HepG2 (cell line): ENCODE results near the gene SNRPD2. TPM values are rescaled to one million over a fixed set of nuclear protein-coding genes. Genes with fewer than 3 reads are reported as not detected.

ENCODE experiments used
- BHLHE40 ChIP-seq: IDR thresholded peaks from 2 replicates; pipeline ENCODE4 v1.6.1; 2011; ENCODE audit warnings: low read length, improper control_type of control experiment
- CAMTA2 ChIP-seq: sonication (generic); formaldehyde crosslinking; IDR thresholded peaks from 2 replicates; pipeline ENCODE4 v1.4.0; 2020; ENCODE audit warnings: mild to moderate bottlenecking, missing genetic modification reagents, borderline replicate concordance
- CEBPB ChIP-seq: IDR thresholded peaks from 2 replicates; pipeline ENCODE4 v1.6.1; 2011; ENCODE audit warnings: low read depth, low read length, improper control_type of control experiment, borderline replicate concordance
- GATA4 ChIP-seq: sonication (generic); IDR thresholded peaks from 2 replicates; pipeline ENCODE4 v1.6.1; 2016; ENCODE audit warnings: antibody characterized with exemption, low read depth, borderline replicate concordance
- JUN ChIP-seq: sonication (generic); formaldehyde crosslinking; IDR thresholded peaks from 2 replicates; pipeline ENCODE4 v1.4.0; 2020; ENCODE audit warnings: mild to moderate bottlenecking, missing genetic modification reagents
- MAFG ChIP-seq: sonication (generic); formaldehyde crosslinking; IDR thresholded peaks from 2 replicates; pipeline ENCODE4 v1.5.1; 2020; ENCODE audit warnings: mild to moderate bottlenecking, missing genetic modification reagents
- MYNN ChIP-seq: sonication (generic); formaldehyde crosslinking; IDR thresholded peaks from 2 replicates; pipeline ENCODE4 v1.4.0; 2020; ENCODE audit warnings: mild to moderate bottlenecking, low read depth, missing genetic modification reagents
- PCBP1 ChIP-seq: fragments of 200-400 bp; formaldehyde crosslinking; IDR thresholded peaks from 2 replicates; pipeline ENCODE4 v1.6.1; 2017; ENCODE audit warnings: mild to moderate bottlenecking, low read depth, low read length, borderline replicate concordance
- SATB2 ChIP-seq: sonication (generic); formaldehyde crosslinking; IDR thresholded peaks from 2 replicates; pipeline ENCODE4 v1.5.0; 2020; ENCODE audit warnings: missing genetic modification reagents
- ZBTB3 ChIP-seq: sonication (generic); formaldehyde crosslinking; IDR thresholded peaks from 2 replicates; pipeline ENCODE4 v1.4.0; 2020; ENCODE audit warnings: low read depth, mild to moderate bottlenecking, moderate library complexity, missing genetic modification reagents, borderline replicate concordance
- ZNF326 ChIP-seq: sonication (generic); formaldehyde crosslinking; IDR thresholded peaks from 2 replicates; pipeline ENCODE4 v1.4.0; 2020; ENCODE audit warnings: missing genetic modification reagents, borderline replicate concordance
- ZNF331 ChIP-seq: sonication (generic); formaldehyde crosslinking; IDR thresholded peaks from 2 replicates; pipeline ENCODE4 v1.4.0; 2020; ENCODE audit warnings: missing genetic modification reagents
- polyA plus RNA-seq, 8 experiments: library from polyadenylated mRNA; depleted of rRNA in 3 of 8; stranded (reverse) in 7 of 8; unstranded in 1 of 8; fragments of >200 nt; fragmentation: Illumina TruSeq in 4 of 8; extraction: Trizol in 4 of 8; gene quantifications; 2 replicates each; pipeline versions ENCODE4 v1.2.1 to v1.2.3, GENCODE V29; 2011 to 2016; ENCODE audit warnings: low read depth in 4 of 8, missing spikeins in 1 of 8, mixed read lengths in 1 of 8; ENCODE audit not compliant: insufficient read depth in 1 of 8
- total RNA-seq, 5 experiments: library from RNA; depleted of rRNA; stranded (reverse); fragments of >200 nt; fragmentation: Illumina TruSeq; extraction: Trizol; gene quantifications; 2 replicates each; pipeline ENCODE4 v1.2.3, GENCODE V29; 2016; ENCODE audit warnings: low read depth in 1 of 5
- TF ChIP-seq, protein P1 (sequence below): sonication (generic); formaldehyde crosslinking; conservative IDR thresholded peaks from 2 replicates; pipeline ENCODE4 v1.4.0; 2020; ENCODE audit warnings: mild to moderate bottlenecking, missing genetic modification reagents, moderate library complexity
- TF ChIP-seq, protein P2 (sequence below): sonication (generic); formaldehyde crosslinking; IDR thresholded peaks from 2 replicates; pipeline ENCODE4 v1.4.0; 2020; ENCODE audit warnings: missing genetic modification reagents, borderline replicate concordance
- TF ChIP-seq, protein P3 (sequence below): IDR thresholded peaks from 2 replicates; pipeline ENCODE4 v1.6.1; 2016; ENCODE audit warnings: low read depth, control low read depth
- TF ChIP-seq, protein P4 (sequence below): sonication (generic); formaldehyde crosslinking; IDR thresholded peaks from 2 replicates; pipeline ENCODE4 v1.8.1; 2023; ENCODE audit warnings: mild to moderate bottlenecking, missing genetic modification reagents

Gene SNRPD2
- total and polyA plus RNA-seq, 2 of the 13 experiments (the other 11 are each of a cell fraction or from before 2014, with no cell fraction given) = 299 to 485 TPM

DNA sequence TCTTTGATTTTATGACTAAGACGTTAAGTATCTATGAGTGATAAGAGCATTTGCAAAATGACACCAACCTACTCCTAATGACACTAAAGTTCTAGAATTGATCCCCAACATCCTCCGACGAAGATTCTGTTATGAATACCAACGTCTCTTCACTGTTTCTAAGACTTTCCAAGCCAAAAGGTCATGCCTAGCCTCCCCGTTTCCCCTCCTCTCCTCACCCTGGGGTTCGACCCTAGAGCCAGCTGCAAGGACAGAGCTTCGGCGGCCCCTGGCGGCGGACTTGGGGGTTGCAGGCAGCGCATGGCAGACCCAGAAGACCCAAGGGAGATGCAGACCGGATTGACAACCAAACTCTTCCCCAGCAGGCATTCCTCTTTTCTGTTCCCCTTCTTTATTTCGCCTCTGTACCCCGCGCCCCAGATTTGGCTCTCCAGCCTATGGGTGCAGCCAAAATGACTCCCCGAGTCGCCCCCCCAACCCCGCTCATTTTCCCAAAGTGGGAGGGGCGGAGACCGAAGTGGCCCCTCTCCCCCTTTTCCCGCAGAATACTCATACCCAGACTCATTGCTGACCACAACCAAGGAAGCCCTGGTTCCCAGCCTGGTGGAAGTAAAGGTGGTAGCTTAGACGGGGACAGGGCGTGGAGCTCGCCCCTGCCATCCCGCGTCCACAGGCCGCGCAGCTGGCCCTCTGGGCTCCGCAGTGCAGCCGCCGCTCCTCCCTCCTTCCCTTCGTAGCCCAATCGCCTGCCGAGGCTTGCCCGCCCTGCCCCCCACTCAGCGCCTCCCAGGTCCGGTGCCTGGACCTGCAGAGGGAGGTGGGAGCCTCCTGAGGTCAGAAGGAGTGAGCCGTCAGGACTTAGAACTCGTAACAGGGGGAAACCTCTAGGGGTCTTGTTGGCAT lies 48.5 kb downstream of the SNRPD2 start (continued):
- TF ChIP-seq, protein P1, sequence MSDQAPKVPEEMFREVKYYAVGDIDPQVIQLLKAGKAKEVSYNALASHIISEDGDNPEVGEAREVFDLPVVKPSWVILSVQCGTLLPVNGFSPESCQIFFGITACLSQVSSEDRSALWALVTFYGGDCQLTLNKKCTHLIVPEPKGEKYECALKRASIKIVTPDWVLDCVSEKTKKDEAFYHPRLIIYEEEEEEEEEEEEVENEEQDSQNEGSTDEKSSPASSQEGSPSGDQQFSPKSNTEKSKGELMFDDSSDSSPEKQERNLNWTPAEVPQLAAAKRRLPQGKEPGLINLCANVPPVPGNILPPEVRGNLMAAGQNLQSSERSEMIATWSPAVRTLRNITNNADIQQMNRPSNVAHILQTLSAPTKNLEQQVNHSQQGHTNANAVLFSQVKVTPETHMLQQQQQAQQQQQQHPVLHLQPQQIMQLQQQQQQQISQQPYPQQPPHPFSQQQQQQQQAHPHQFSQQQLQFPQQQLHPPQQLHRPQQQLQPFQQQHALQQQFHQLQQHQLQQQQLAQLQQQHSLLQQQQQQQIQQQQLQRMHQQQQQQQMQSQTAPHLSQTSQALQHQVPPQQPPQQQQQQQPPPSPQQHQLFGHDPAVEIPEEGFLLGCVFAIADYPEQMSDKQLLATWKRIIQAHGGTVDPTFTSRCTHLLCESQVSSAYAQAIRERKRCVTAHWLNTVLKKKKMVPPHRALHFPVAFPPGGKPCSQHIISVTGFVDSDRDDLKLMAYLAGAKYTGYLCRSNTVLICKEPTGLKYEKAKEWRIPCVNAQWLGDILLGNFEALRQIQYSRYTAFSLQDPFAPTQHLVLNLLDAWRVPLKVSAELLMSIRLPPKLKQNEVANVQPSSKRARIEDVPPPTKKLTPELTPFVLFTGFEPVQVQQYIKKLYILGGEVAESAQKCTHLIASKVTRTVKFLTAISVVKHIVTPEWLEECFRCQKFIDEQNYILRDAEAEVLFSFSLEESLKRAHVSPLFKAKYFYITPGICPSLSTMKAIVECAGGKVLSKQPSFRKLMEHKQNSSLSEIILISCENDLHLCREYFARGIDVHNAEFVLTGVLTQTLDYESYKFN (CRISPR knock-in tag) = no peak
- TF ChIP-seq CEBPB = no peak
- TF ChIP-seq BHLHE40 = 0 out of 2 replicates have a peak, but pooled peaks have one; percentile 31
- no peak for TF ChIP-seq MYNN (CRISPR knock-in tag)
- TF ChIP-seq SATB2 = no peak
- TF ChIP-seq MAFG (CRISPR knock-in tag) = no peak
- TF ChIP-seq ZNF331 (CRISPR knock-in tag) = no peak
- TF ChIP-seq PCBP1 = no peak
- TF ChIP-seq JUN (CRISPR knock-in tag) = no peak
- TF ChIP-seq, protein P2, sequence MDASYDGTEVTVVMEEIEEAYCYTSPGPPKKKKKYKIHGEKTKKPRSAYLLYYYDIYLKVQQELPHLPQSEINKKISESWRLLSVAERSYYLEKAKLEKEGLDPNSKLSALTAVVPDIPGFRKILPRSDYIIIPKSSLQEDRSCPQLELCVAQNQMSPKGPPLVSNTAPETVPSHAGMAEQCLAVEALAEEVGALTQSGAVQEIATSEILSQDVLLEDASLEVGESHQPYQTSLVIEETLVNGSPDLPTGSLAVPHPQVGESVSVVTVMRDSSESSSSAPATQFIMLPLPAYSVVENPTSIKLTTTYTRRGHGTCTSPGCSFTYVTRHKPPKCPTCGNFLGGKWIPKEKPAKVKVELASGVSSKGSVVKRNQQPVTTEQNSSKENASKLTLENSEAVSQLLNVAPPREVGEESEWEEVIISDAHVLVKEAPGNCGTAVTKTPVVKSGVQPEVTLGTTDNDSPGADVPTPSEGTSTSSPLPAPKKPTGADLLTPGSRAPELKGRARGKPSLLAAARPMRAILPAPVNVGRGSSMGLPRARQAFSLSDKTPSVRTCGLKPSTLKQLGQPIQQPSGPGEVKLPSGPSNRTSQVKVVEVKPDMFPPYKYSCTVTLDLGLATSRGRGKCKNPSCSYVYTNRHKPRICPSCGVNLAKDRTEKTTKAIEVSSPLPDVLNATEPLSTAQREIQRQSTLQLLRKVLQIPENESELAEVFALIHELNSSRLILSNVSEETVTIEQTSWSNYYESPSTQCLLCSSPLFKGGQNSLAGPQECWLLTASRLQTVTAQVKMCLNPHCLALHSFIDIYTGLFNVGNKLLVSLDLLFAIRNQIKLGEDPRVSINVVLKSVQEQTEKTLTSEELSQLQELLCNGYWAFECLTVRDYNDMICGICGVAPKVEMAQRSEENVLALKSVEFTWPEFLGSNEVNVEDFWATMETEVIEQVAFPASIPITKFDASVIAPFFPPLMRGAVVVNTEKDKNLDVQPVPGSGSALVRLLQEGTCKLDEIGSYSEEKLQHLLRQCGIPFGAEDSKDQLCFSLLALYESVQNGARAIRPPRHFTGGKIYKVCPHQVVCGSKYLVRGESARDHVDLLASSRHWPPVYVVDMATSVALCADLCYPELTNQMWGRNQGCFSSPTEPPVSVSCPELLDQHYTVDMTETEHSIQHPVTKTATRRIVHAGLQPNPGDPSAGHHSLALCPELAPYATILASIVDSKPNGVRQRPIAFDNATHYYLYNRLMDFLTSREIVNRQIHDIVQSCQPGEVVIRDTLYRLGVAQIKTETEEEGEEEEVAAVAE (CRISPR knock-in tag) = no peak
- TF ChIP-seq ZNF326 (CRISPR knock-in tag) = no peak
- TF ChIP-seq, protein P3, sequence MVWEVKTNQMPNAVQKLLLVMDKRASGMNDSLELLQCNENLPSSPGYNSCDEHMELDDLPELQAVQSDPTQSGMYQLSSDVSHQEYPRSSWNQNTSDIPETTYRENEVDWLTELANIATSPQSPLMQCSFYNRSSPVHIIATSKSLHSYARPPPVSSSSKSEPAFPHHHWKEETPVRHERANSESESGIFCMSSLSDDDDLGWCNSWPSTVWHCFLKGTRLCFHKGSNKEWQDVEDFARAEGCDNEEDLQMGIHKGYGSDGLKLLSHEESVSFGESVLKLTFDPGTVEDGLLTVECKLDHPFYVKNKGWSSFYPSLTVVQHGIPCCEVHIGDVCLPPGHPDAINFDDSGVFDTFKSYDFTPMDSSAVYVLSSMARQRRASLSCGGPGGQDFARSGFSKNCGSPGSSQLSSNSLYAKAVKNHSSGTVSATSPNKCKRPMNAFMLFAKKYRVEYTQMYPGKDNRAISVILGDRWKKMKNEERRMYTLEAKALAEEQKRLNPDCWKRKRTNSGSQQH (CRISPR knock-in tag) = no peak
- no peak for TF ChIP-seq ZBTB3 (CRISPR knock-in tag)
- TF ChIP-seq, protein P4, sequence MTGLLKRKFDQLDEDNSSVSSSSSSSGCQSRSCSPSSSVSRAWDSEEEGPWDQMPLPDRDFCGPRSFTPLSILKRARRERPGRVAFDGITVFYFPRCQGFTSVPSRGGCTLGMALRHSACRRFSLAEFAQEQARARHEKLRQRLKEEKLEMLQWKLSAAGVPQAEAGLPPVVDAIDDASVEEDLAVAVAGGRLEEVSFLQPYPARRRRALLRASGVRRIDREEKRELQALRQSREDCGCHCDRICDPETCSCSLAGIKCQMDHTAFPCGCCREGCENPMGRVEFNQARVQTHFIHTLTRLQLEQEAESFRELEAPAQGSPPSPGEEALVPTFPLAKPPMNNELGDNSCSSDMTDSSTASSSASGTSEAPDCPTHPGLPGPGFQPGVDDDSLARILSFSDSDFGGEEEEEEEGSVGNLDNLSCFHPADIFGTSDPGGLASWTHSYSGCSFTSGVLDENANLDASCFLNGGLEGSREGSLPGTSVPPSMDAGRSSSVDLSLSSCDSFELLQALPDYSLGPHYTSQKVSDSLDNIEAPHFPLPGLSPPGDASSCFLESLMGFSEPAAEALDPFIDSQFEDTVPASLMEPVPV (CRISPR knock-in tag) = no peak
- TF ChIP-seq GATA4 = no peak
- TF ChIP-seq CAMTA2 = no peak
